Fibroblast of skin of right quadriceps (primary cell): ENCODE measurements around the gene IFT57.
"Not testable (repeated sequence)": the region's sequence is repeated elsewhere in the genome, so short reads cannot be mapped to it uniquely, and the experiment has no call there.

Experiments
- DNase-seq: peaks from one replicate; pipeline ENCODE4 v3.0.0-alpha.2; 2013

Gene IFT57, protein sequence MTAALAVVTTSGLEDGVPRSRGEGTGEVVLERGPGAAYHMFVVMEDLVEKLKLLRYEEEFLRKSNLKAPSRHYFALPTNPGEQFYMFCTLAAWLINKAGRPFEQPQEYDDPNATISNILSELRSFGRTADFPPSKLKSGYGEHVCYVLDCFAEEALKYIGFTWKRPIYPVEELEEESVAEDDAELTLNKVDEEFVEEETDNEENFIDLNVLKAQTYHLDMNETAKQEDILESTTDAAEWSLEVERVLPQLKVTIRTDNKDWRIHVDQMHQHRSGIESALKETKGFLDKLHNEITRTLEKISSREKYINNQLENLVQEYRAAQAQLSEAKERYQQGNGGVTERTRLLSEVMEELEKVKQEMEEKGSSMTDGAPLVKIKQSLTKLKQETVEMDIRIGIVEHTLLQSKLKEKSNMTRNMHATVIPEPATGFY

GRCh38 chr3:108221911-108222852, at the start of gene IFT57:
IFT57 (minus strand) TSS chr3:108222424; CDS start chr3:108222322, 102 bp downstream.
- DNase-seq = peak; percentile 98

GRCh38 chr3:108271626-108272025, 49.4 kb upstream of the IFT57 start:
- no peak for DNase-seq

DNA sequence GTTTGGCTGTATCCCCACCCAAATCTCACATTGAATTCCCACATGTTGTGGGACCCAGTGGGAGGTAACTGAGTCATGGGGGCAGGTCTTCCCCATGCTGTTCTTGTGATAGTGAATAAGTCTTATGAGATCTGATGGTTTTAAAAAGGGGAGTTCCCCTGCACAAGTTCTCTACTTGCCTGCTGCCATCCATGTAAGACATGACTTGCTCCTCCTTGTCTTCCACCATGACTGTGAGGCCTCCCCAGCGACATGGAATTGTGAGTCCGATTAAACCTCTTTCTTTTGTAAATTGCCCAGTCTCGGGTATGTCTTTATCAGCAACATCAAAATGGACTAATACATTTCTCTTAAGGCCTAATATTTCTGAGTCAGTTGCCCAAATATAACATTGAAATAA, 46.0 kb upstream of the IFT57 start:
- not testable (repeated sequence) for DNase-seq

- not testable (repeated sequence) for DNase-seq
Observed at GRCh38 chr3:108264534-108265298, 42.5 kb upstream of the IFT57 start.

DNA sequence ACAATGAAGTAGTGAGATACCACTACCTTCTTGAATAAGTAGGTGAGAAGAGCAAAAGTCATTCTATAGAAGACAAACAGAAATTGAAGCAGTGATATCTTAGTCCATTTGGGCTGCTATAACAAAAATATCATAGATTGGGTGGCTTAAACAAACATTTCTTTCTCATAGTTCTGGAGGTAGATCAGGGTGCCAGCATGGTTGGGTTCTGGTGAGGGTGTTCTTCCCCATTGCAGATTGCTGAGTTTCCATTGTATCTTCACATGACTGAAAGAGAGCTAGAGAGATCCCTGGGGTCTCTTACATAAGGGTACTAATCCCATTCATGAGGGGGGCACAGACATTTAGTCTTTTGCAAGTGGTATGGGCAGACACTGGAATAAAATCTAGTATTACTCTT, 32.9 kb upstream of the IFT57 start:
- no peak for DNase-seq

- no peak for DNase-seq
Observed at GRCh38 chr3:108251844-108252243, 29.6 kb upstream of the IFT57 start.

DNA sequence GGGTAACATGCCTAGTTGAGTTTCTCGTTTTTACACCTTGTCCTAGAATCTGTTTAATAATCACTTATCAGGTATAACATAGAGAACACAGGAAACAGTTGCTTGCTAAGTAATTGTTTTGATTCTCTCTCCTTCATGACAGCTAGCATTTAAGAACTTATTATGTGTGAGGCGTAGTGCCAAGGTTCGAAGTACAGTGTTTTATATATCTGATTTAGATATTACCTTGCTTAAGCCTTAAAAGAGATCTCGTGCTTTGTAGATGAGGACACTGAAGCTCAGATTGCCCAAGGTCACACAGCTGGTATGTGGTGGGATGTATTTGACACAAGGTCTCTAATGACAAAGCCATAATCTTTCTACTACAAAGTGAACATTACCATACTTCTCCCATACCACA, 29.0 kb upstream of the IFT57 start:
- no peak for DNase-seq

GRCh38 chr3:108250626-108251025, 28.4 kb upstream of the IFT57 start:
- DNase-seq = no peak

DNA sequence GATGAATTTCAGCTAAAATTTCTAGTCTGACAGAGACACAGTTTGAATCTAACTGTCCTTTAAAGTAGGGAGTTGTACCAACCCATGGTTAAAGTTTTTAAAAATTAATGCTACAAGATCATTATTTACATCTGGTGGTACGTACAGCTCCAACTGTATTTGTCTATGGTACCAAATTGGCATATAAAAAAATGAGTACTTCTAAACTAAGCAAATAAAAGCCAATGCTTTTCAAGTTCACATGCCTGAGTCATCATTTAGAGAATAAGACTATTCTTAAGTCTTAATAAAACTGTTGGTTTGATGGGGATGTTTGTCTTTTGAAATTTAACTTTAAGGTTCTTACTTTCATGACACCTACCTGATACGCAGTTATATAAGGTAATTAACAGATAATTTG, 21.0 kb upstream of the IFT57 start:
- no peak for DNase-seq

GRCh38 chr3:108242776-108243175, 20.6 kb upstream of the IFT57 start:
- DNase-seq = no peak

DNA sequence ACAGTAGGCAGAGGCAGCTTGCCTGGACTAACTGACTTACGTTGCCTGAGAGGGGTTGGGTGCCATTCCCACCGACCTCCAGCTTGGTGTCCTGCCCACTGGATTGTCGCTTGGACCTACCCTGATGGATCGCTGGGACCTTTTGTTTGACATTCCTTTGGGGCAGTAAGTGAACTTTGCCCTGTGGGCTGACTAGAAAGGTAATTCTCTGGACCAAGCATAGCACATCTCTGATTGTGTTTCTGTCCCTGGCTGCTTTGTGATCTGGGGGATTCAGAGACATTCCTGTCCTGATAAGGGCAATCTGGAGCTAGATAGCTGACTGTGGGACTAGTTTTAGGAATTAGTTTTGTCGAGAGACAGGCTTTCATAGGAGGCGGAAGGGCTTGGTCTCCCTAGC, 19.5 kb upstream of the IFT57 start:
- no peak for DNase-seq

GRCh38 chr3:108241146-108241545, 18.9 kb upstream of the IFT57 start:
- DNase-seq = no peak

DNA sequence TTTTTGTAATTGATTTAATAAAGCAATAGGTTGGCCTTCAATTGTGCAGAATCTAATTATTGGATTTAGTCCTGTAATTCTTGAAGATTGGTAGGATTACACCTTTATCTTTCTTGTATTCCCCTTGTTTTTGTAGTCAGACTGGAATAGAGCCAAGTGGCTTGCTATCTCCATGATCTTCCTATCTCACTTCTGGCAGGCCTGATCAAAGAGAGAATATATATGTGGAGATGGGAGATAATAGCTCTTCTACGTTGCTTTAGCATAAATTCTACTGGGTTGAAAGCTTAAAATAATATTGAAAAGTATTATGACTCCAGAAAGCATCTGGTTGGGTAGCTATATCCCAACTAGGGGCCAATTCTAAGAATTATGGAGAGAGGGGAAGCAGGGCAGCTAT, 16.9 kb upstream of the IFT57 start:
- DNase-seq = no peak

DNA sequence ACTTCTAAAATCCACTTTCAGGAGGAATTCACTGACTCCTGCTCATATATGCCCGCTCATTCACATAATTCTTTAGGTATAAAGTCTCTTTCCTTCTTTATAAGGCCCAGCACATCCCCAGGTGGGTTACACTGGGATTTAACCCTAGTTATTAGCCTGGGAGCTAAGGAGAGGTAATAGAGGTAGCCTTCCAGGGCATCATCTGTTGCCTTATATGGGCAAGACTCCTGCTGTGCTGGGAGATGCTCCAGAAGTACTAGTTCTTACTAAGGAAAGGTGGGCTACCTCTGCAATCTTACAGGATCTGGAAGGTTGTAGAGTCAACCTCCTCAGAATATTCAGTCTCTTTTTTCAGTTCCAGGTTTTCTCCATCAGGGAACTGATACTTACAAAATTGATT, 13.1 kb upstream of the IFT57 start:
- DNase-seq = no peak

DNA sequence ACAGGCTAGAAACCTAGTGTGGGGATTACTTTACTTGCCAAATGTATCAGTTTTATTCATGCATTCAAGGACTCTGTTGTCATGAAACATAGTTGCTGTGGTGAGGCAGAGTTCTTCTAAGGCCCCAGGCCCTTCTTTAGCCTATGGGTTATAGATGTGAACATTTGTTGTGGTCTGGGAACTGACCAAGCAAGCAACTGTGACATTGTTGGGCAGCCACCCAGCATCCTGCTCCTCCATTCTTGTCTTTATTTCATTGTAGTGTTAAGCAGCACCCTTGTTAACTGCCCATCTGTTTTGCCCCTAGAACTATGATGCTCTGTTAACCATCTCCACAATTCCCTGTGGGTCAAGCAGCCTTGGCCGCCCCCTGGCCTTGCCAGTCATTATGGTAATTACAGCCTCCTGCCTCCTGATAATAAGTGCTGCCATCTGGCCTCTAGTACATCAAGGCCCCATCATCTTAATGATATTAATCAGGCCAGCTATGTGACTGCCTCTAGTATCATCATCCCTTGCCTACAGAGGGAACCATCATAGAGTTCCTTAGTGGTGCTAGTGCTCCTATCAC, 12.2 kb upstream of the IFT57 start:
- DNase-seq = no peak

DNA sequence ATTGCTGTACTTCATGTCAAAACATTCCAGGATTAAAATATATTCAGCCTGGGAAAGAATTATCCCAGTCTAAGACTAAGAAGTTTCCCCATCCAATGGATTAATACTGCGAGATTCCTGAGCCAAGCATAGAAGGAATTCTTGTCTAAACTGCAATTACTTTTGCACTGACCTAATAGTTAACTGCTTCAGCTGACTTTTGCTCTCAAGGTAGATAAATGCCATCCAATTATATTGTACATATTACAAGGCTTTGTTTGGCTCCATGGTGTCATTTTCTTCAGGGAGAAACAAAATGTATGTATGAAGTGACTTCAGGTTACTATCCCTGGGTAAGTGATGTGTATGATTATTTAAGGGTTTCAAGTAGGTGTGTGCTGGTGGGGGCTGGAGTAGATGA, 6.1 kb upstream of the IFT57 start:
- DNase-seq = no peak

DNA sequence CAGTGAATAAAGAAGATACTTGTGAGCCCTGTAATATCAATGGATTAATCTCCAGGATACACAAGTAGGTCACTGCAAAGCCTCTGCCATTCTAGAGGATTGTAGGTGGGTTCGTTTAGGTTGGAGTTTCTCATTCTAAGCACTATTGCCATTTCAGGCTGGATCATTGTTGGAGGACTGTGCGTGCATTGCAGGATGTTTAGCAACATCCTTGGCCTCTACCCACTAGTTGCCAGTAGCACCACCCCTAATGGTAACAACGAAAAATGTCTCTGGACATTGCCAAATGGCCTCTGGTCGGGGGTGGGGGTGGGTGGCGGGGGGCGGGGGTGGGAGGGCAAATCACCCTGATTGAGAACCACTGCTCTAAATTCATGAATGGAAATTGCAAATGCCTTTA, 4.9 kb upstream of the IFT57 start:
- no peak for DNase-seq

GRCh38 chr3:108225221-108225620, 3.0 kb upstream of the IFT57 start:
- DNase-seq = no peak

DNA sequence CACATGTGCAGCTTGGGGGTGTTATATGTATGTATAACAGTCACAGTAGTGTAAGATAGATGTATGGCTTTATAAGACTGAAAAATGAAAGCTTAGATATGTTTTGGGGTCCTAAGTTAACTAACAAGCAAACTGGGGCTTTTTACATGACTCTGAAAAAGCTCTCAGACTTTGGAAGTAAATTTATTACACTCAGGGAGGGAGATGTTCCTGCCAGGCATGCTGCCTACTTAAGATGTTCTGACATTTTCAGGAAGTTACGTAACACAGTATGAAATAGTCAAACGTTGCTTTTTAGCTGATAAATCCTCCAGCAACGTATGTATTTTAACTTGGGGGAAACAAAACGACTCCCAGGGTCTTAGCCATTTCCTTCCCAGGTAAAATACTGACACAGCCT, 1.7 kb upstream of the IFT57 start:
- peak; percentile 42 for DNase-seq

DNA sequence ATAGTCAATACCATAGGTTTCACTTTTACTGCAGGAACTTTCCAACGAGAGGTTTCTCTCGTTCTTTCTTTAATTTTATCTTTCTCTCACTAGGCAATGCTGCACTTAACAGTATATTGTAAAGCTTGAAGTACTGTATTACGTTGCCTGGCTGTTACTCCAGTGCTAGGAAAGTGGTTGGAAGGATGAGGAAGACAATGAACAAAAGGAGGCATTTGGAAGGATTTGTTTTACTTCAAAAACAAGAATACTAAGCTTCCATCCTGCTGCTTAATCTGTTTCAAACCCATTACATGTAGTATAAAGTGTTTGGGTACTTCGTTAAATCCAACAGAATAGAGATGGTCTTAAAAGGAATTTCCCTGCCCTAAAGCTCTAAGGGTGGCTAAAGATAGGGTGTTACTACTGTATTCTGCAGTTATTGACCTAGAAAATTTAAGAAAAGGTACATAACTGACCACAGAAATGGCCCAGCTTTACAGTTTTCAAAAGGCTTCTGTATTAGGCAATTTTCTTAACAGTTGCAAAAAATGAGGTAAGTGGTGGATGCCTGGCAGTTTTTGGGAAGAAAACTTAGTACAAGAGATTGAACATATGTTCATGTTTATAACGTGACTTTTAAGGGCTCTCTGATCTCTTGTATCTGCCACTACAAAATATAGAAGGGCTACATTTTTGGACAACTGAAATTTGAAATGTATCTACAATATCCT, 785 bp upstream of the IFT57 start:
- no peak for DNase-seq

- no peak for DNase-seq
Observed at GRCh38 chr3:108221393-108221792, 831 bp downstream of the IFT57 start.

DNA sequence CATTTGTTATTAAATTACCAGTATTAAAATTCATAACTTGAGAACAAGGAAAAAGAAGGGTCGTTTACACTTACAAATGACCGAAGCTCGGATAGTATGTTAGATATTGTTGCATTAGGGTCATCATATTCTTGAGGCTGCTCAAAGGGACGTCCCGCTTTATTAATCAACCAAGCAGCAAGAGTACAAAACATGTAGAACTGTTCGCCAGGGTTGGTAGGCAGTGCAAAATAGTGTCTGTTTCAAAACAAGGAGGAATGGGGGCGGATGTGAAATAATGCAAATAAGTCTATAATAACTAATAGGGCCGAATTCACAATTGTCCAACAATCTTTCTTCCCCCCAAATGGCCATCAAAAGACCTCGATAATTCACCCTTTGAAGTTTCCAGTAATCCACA, 2.9 kb downstream of the IFT57 start:
- DNase-seq = no peak
